Activated B cell treated with CpG ODN at 0.5 μM for 24 hours (primary cell): ENCODE results near the gene CIZ1. TPM values are rescaled to one million over a fixed set of nuclear protein-coding genes. Genes with fewer than 3 reads are reported as not detected.

Source experiments
- ATAC-seq: fragments of 200-7000 bp; cut with Tn5 transposase; one replicate; pipeline ENCODE4 v1.10.0; 2021; ENCODE audit warnings: low read depth, mild to moderate bottlenecking, moderate library complexity
- CTCF ChIA-PET: fragments of 350-600 bp; sonication (Branson Sonifier 250); formaldehyde crosslinking; loops from one replicate; lab custom pipeline; 2021; ENCODE audit warnings: antibody characterized with exemption; lab: Charles Lee
- POLR2A ChIA-PET: fragments of 350-600 bp; sonication (Branson Sonifier 250); formaldehyde crosslinking; loops from one replicate; lab custom pipeline; 2021; ENCODE audit warnings: antibody characterized with exemption; lab: Charles Lee
- DNase-seq: peaks from one replicate; pipeline ENCODE4 v3.0.0; 2022
- H3K27ac Mint-ChIP-seq: one replicate; pipeline ENCODE4 v1.8.0; 2020; ENCODE audit warnings: mixed read lengths
- H3K27me3 Mint-ChIP-seq: one replicate; pipeline ENCODE4 v1.8.0; 2021; ENCODE audit warnings: mixed read lengths
- H3K36me3 Mint-ChIP-seq: one replicate; pipeline ENCODE4 v1.8.0; 2021; ENCODE audit warnings: low read depth, mixed read lengths
- H3K4me1 Mint-ChIP-seq: one replicate; pipeline ENCODE4 v1.8.0; 2021; ENCODE audit warnings: mixed read lengths
- H3K4me3 Mint-ChIP-seq: one replicate; pipeline ENCODE4 v1.8.0; 2020; ENCODE audit warnings: mild to moderate bottlenecking, mixed read lengths
- H3K9me3 Mint-ChIP-seq: one replicate; pipeline ENCODE4 v1.8.0; 2020; ENCODE audit warnings: mixed read lengths
- intact Hi-C: fragments of 100-400 bp; cut with micrococcal nuclease; formaldehyde crosslinking; loops from one replicate; pipeline ENCODE4 v1.15.1; 2024
- total RNA-seq: library from RNA; stranded (reverse); gene quantifications from 2 replicates; pipeline ENCODE4 v1.2.3, GENCODE V29; 2022
- TF ChIP-seq, protein P1 (sequence below): fragments of 200-600 bp; IDR thresholded peaks from one replicate; pipeline ENCODE4 v1.8.0; 2022; ENCODE audit warnings: antibody characterized with exemption, mild to moderate bottlenecking

Gene CIZ1
- total RNA-seq, 1 donor from 2014 or later, result 142 TPM

DNA sequence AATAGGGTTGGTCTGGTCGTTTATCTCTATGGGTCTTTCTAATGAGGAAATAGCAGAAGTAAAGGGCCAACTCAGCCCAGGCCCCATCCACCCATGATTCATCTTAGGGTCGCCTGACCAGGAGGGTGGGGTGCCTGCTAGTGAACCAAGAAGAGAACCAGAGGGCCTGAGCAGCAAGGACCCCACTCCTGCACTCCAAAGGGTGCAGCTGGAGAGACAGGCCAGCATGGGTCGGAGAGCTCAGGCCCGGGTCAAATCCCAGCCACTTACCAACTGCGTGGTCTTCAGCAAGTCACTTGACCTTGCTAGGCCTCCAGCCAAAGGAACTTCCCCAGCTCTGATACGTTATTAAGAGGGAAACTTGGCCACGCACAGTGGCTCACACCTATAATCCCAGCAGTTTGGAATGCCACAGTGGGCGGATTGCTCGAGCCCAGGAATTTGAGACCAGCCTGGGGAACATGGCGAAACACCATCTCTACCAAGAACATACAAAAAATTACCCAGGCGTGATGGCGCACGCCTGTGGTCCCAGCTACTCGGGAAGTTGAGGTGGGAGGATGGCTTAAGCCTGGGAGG, 27.0 kb downstream of the CIZ1 start:
- Mint-ChIP-seq H3K36me3 (peaks cover 49% of the 10 kb centered on the region), H3K27ac (no peak overlapping the region), H3K4me1 (peaks cover 11% of the 10 kb centered on the region), H3K9me3 (no peaks in the 10 kb centered on the region), H3K4me3 (no peak overlapping the region), H3K27me3 (no peaks in the 10 kb centered on the region)
- intact Hi-C loops, result no loop called here
- ChIA-PET CTCF (no interaction called here), POLR2A (no interaction called here)
- TF ChIP-seq, protein P1, sequence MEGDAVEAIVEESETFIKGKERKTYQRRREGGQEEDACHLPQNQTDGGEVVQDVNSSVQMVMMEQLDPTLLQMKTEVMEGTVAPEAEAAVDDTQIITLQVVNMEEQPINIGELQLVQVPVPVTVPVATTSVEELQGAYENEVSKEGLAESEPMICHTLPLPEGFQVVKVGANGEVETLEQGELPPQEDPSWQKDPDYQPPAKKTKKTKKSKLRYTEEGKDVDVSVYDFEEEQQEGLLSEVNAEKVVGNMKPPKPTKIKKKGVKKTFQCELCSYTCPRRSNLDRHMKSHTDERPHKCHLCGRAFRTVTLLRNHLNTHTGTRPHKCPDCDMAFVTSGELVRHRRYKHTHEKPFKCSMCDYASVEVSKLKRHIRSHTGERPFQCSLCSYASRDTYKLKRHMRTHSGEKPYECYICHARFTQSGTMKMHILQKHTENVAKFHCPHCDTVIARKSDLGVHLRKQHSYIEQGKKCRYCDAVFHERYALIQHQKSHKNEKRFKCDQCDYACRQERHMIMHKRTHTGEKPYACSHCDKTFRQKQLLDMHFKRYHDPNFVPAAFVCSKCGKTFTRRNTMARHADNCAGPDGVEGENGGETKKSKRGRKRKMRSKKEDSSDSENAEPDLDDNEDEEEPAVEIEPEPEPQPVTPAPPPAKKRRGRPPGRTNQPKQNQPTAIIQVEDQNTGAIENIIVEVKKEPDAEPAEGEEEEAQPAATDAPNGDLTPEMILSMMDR, result no peak
- DNase-seq, result no peak
- ATAC-seq, result no peak

DNA sequence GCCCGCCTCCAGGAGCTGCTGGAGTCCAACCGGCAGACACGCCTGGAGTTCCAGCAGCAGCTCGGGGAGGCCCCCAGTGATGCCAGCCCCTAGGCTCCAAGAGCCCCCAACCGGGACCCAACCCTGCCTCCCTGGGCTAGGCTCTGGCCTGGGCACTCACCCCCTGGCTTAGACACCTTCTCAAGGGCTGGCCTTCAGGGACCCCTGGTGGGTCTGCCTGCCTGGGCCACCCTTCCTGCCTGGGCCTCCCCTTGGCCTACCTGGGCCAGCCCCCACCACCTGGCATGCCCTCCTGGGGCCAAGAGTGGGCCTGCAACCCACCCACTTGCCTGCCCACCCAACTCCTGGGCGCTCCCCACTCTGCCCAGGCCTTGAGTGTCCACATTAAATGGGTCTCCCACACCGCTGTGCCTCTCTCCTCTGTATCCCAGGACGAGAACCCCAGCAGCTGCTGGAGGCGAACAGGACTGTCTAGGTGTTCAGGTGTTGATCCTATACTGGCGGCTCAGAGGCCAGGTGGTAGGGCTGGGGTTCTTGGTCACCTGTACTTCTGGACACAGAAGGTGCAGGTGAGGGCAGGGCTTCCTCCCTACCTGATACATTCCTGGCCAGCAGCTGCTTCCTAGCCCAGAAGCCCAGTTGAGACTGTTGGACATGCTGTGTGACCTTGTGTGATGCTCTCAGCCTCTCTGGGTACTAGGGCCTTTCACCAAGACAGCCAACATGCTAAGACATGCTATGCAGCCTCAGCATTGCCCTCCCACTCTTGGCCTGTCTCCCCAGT, 27.7 kb downstream of the CIZ1 start:
- intact Hi-C loops, result no loop called here
- Mint-ChIP-seq H3K4me1 (peaks cover 13% of the 10 kb centered on the region), H3K36me3 (peaks cover 42% of the 10 kb centered on the region), H3K27me3 (no peaks in the 10 kb centered on the region), H3K9me3 (no peaks in the 10 kb centered on the region), H3K4me3 (no peak overlapping the region), H3K27ac (no peak overlapping the region)
- DNase-seq (no peak), ATAC-seq (no peak)
- TF ChIP-seq, protein P1, result no peak
- ChIA-PET POLR2A (no interaction called here), CTCF (no interaction called here)

DNA sequence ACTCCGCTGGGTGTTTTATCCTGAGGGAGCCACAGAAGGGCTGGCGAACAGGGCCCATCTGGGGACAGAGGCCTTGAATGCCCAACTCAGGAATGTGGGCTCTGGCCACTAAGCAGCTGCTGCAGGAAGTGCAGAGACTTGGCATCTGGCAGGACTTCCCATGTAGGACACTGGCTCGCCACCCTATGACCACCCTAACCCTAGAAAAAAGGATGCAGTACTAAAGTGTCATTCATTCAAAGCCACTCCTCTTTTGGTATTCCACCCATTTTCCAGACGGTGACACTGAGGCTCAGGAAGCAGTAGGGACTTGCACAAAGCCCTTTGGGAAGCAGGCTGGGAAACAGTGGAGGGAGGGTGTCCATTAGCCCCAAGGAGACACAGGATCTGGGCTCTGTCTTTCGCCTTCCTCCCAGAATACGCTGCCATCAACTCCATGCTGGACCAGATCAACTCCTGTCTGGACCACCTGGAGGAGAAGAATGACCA, 28.3 kb downstream of the CIZ1 start:
- TF ChIP-seq, protein P1, result no peak
- no peaks in the 10 kb centered on the region for H3K27me3 Mint-ChIP-seq
- H3K4me3 Mint-ChIP-seq, result no peak overlapping the region
- POLR2A ChIA-PET, result no interaction called here
- no peak for DNase-seq
- ATAC-seq, result no peak
- peaks cover 13% of the 10 kb centered on the region for H3K4me1 Mint-ChIP-seq
- no peaks in the 10 kb centered on the region for H3K9me3 Mint-ChIP-seq
- no peak overlapping the region for H3K27ac Mint-ChIP-seq
- CTCF ChIA-PET, result no interaction called here
- peaks cover 37% of the 10 kb centered on the region for H3K36me3 Mint-ChIP-seq
- intact Hi-C loops, result no loop called here

DNA sequence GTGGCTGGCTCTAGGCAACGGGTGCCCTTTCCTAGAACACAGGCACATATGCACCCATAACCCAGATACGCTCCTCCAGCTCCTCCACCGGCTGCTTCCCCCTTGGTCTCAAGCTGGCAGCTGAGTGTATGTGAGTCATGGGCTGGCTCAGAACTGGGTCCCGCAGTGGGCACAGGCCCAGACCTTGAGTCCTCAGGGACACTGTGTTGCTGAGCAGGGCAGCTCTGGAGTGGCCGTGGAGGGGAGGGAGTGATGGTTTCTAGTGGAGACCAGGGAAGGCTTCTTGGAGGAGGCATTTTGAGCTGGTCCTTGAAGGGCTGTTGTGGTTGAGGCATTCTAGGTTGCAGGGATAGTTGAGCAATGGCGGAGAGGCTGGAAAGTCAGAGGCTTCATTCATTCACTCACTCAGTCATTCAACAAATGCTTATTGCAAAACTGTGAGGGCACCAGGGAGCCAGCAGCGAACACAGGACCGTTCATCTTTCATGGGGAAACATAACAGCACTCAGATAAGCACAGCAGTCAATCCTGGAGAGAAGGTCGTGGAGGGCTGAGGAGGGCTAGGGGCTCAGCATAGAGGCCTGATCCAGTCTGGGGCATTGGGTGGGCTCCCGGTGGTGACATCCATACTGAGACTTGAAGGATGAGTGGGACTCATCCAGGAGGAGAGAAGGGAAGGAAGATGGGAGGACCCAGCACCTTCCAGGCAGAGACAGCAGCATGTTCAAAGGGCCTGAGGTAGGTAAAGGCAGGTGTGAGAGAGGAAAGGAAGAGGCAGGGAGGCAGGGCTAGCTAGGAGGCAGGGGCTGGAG, 29.0 kb downstream of the CIZ1 start:
- TF ChIP-seq, protein P1, result no peak
- H3K36me3 Mint-ChIP-seq, result peaks cover 32% of the 10 kb centered on the region
- no peak for ATAC-seq
- H3K9me3 Mint-ChIP-seq, result no peaks in the 10 kb centered on the region
- POLR2A ChIA-PET, result interaction anchor here (0.6 to 0.7 kb wide), 2 partner anchors 28 to 47 kb away, joined by 4 to 6 read pairs; no protein-coding TSS in a partner anchor
- H3K27me3 Mint-ChIP-seq, result no peaks in the 10 kb centered on the region
- H3K4me1 Mint-ChIP-seq, result peaks cover 13% of the 10 kb centered on the region
- DNase-seq, result no peak
- intact Hi-C loops, result no loop called here
- H3K4me3 Mint-ChIP-seq, result peak overlapping the region; percentile 11
- CTCF ChIA-PET, result interaction anchor here (1.1 kb wide), 1 partner anchor 30 kb away, joined by 3 read pairs; no protein-coding TSS in a partner anchor
- no peak overlapping the region for H3K27ac Mint-ChIP-seq
